ENCODE measurements around the gene ARL13A.
"Not testable (repeated sequence)": the region's sequence is repeated elsewhere in the genome, so short reads cannot be mapped to it uniquely, and the experiment has no call there.

Gene ARL13A

DNA sequence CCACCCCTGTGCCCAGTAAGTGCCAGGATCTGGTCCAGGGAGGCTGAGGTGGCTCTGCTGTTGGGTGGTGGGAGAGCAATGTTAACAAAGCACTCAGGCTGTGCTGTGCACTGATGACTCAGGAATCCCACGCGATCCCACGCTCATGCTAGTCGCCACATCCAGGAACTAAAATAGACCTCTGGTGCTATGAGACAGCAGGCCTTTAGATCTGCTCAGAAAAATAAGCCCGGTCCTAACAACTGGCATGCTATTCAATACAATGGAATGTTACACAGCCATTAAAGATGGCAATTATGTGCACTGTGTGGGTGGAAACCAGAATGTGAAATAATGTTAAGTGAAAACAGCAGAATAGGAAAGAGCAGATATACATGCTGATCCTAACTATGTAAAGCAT, 26.0 kb downstream of the ARL13A start:
- Histone ChIP-seq H3K4me3 (replicated peaks; ENCODE audit: insufficient read depth, low read length) (no peak overlapping the region), H3K27ac (replicated peaks) (no peak overlapping the region), H3K27me3 (ENCODE audit: insufficient read depth, poor library complexity, severe bottlenecking) (no peaks in the 10 kb centered on the region)
- TF ChIP-seq REST (IDR thresholded peaks at IDR 0.05; ENCODE audit: insufficient replicate concordance, low read depth) (no peak), POLR2AphosphoS5 (IDR thresholded peaks at IDR 0.05; ENCODE audit: low read depth) (no peak), CTCF (IDR thresholded peaks at IDR 0.05; ENCODE audit: insufficient read depth, low read length) (no peak), GABPA (IDR thresholded peaks at IDR 0.05; ENCODE audit: low read depth) (no peak), SPI1 (IDR thresholded peaks at IDR 0.05; ENCODE audit: borderline replicate concordance, low read depth) (no peak)
- no peak for DNase-seq (ENCODE audit: low read depth in 1 of 2, low spot score in 1 of 2)

DNA sequence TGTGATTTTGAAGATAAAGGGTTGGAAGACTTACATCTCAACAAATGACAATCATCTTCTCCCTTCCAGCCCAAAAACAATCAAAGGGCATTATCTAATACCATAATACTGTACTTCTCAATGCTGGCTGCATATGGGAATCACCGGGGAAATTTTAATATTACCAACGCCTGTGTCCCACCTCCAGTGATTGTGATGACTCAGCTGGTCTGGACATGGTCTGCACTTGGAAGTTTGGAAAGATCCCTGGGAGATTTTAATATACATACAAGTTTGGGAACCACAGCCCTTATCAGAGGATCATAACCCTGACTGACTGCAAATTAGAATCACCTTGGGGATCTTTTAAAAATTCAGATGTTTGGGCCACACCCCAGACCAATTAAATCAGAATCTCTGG, 29.9 kb downstream of the ARL13A start:
- TF ChIP-seq GABPA (IDR thresholded peaks at IDR 0.05; ENCODE audit: low read depth), result no peak
- no peak for TF ChIP-seq CTCF (IDR thresholded peaks at IDR 0.05; ENCODE audit: insufficient read depth, low read length)
- no peak for DNase-seq (ENCODE audit: low read depth in 1 of 2, low spot score in 1 of 2)
- no peaks in the 10 kb centered on the region for H3K27me3 ChIP-seq (ENCODE audit: insufficient read depth, poor library complexity, severe bottlenecking)
- no peak overlapping the region for H3K4me3 ChIP-seq (replicated peaks; ENCODE audit: insufficient read depth, low read length)
- H3K27ac ChIP-seq (replicated peaks), result no peak overlapping the region

GRCh38 chrX:101009090-101009489, 39.6 kb downstream of the ARL13A start:
- Histone ChIP-seq H3K27ac (replicated peaks) (no peak overlapping the region), H3K4me3 (replicated peaks; ENCODE audit: insufficient read depth, low read length) (no peak overlapping the region), H3K27me3 (ENCODE audit: insufficient read depth, poor library complexity, severe bottlenecking) (no peaks in the 10 kb centered on the region)
- no peak for TF ChIP-seq CTCF (IDR thresholded peaks at IDR 0.05; ENCODE audit: insufficient read depth, low read length)
- no peak for TF ChIP-seq REST (IDR thresholded peaks at IDR 0.05; ENCODE audit: insufficient replicate concordance, low read depth)
- no peak for TF ChIP-seq SPI1 (IDR thresholded peaks at IDR 0.05; ENCODE audit: borderline replicate concordance, low read depth)
- no peak for TF ChIP-seq POLR2AphosphoS5 (IDR thresholded peaks at IDR 0.05; ENCODE audit: low read depth)
- TF ChIP-seq GABPA (IDR thresholded peaks at IDR 0.05; ENCODE audit: low read depth), result no peak
- no peak for DNase-seq (ENCODE audit: low read depth in 1 of 2, low spot score in 1 of 2)

GRCh38 chrX:101012031-101012430, 42.5 kb downstream of the ARL13A start:
- H3K27ac ChIP-seq (replicated peaks); H3K27me3 ChIP-seq (ENCODE audit: insufficient read depth, poor library complexity, severe bottlenecking); DNase-seq (ENCODE audit: low read depth in 1 of 2, low spot score in 1 of 2); H3K4me3 ChIP-seq (replicated peaks; ENCODE audit: insufficient read depth, low read length): not testable (repeated sequence)
